Fibroblast of upper back skin (primary cell): ENCODE data around the gene HBS1L.

Source experiments
- DNase-seq: peaks from one replicate; pipeline ENCODE4 v3.0.0-alpha.2; 2013

Gene HBS1L

GRCh38 chr6:134994431-134994830 lies 60.2 kb downstream of the HBS1L start:
- no peak for DNase-seq

- no peak for DNase-seq
These were observed 62.5 kb downstream of the HBS1L start for GRCh38 chr6:134992155-134992554.

GRCh38 chr6:134990262-134990661 lies 64.4 kb downstream of the HBS1L start:
- DNase-seq = no peak

- no peak for DNase-seq
These were observed 69.8 kb downstream of the HBS1L start for GRCh38 chr6:134984821-134985220.

- DNase-seq = no peak
These were observed 70.8 kb downstream of the HBS1L start for GRCh38 chr6:134983823-134984222.

GRCh38 chr6:134982161-134982560 lies 72.5 kb downstream of the HBS1L start:
- DNase-seq = no peak

GRCh38 chr6:134980846-134981245 lies 73.8 kb downstream of the HBS1L start:
- DNase-seq = no peak

GRCh38 chr6:134979142-134979541 lies 75.5 kb downstream of the HBS1L start:
- DNase-seq = no peak

- DNase-seq = no peak
These were observed 80.3 kb downstream of the HBS1L start for GRCh38 chr6:134974370-134974769.

GRCh38 chr6:134967711-134968110 lies 86.9 kb downstream of the HBS1L start:
- no peak for DNase-seq

- DNase-seq = no peak
These were observed 90.0 kb downstream of the HBS1L start for GRCh38 chr6:134964451-134965203.

GRCh38 chr6:134962421-134962820 lies 92.2 kb downstream of the HBS1L start:
- no peak for DNase-seq

- DNase-seq = no peak
These were observed 93.3 kb downstream of the HBS1L start for GRCh38 chr6:134961366-134961765.

GRCh38 chr6:134959603-134960002 lies 95.0 kb downstream of the HBS1L start:
- no peak for DNase-seq

- no peak for DNase-seq
These were observed 97.9 kb downstream of the HBS1L start for GRCh38 chr6:134956676-134957075.

GRCh38 chr6:134956032-134956431 lies 98.6 kb downstream of the HBS1L start:
- no peak for DNase-seq

- no peak for DNase-seq
These were observed 100.2 kb downstream of the HBS1L start for GRCh38 chr6:134954272-134955000.

GRCh38 chr6:134951494-134952263 lies 102.9 kb downstream of the HBS1L start:
- no peak for DNase-seq

GRCh38 chr6:134950482-134950881 lies 104.1 kb downstream of the HBS1L start:
- no peak for DNase-seq

- DNase-seq = no peak
These were observed 104.7 kb downstream of the HBS1L start, which contains the start of gene ALDH8A1 for GRCh38 chr6:134949927-134950326. Gene ALDH8A1, minus strand, starts transcription at chr6:134950101. Its CDS starts 48 bp downstream, at chr6:134950053.

- no peak for DNase-seq
These were observed 105.9 kb downstream of the HBS1L start for GRCh38 chr6:134948691-134949090.

- DNase-seq = no peak
These were observed 106.5 kb downstream of the HBS1L start for GRCh38 chr6:134948142-134948541.

- no peak for DNase-seq
These were observed 109.6 kb downstream of the HBS1L start for GRCh38 chr6:134945045-134945444.
